HCT116 (cell line): ENCODE data around the gene SYNE3. TPM values are rescaled to one million over a fixed set of nuclear protein-coding genes. Genes with fewer than 3 reads are reported as not detected.

ENCODE experiments used
- ATAC-seq: fragments of 200-7000 bp; cut with Tn5 transposase; 2 replicates; pipeline ENCODE4 v1.9.1; 2020; ENCODE audit warnings: mild to moderate bottlenecking, moderate library complexity
- BruUV-seq: library from RNA; stranded (reverse); fragments of 400-500 nt; replicated peaks from 2 replicates; lab custom pipeline; 2021; lab: Mats Ljungman, UMichigan
- CTCF ChIA-PET: fragments of 300-600 bp; sonication (Branson Sonifier 250); formaldehyde crosslinking; loops from one replicate; lab custom pipeline; 2021; ENCODE audit warnings: antibody characterized with exemption; lab: Charles Lee
- POLR2A ChIA-PET: fragments of 300-600, 350-600 bp; sonication (Branson Sonifier 250); formaldehyde crosslinking; loops from one replicate; lab custom pipeline; 2021; ENCODE audit warnings: antibody characterized with exemption; lab: Charles Lee
- RAD21 ChIA-PET, 2 experiments: fragments of 300-600 bp; sonication (Branson Sonifier 250); formaldehyde crosslinking; loops; one replicate each; lab custom pipeline; 2023; ENCODE audit warnings: low total read pairs in 2 of 2; ENCODE audit not compliant: uncharacterized antibody in 2 of 2, unreplicated experiment in 2 of 2, low non-redundant PET in 1 of 2; lab: Charles Lee
- DNase-seq: peaks from one replicate; pipeline ENCODE4 v3.0.0-alpha.2; 2010; ENCODE audit warnings: low read depth, low spot score
- H2AFZ ChIP-seq: fragments of 200-600 bp; shearing (Covaris generic), sonication (generic); 2 replicates; pipeline ENCODE4 v1.6.1; 2017; ENCODE audit warnings: low read depth, mixed run types, mixed read lengths, antibody characterized with exemption, low read length; ENCODE audit not compliant: poor library complexity, severe bottlenecking
- H3K27ac ChIP-seq: 2 replicates; pipeline ENCODE4 v1.5.1; 2012; ENCODE audit warnings: low read depth, low read length
- H3K27me3 ChIP-seq: fragments of 200-600 bp; sonication (generic); 2 replicates; pipeline ENCODE4 v1.6.1; 2016; ENCODE audit warnings: mixed run types, low read length, mixed read lengths; ENCODE audit not compliant: insufficient read depth
- H3K36me3 ChIP-seq, 2 experiments: fragments of 200-500 bp in 1 of 2; fragments of 200-600 bp in 1 of 2; sonication (Bioruptor generic) in 1 of 2; sonication (generic) in 1 of 2; 2 replicates each; pipeline versions ENCODE4 v1.5.1 to v1.6.1; 2014 to 2016; ENCODE audit warnings: low read length in 2 of 2, inconsistent platforms in 1 of 2, mixed read lengths in 1 of 2, mixed run types in 1 of 2; ENCODE audit not compliant: insufficient read depth in 2 of 2, control insufficient read depth in 1 of 2
- H3K4me1 ChIP-seq, 2 experiments: fragments of 200-600 bp in 1 of 2; sonication (generic) in 1 of 2; 2 replicates each; pipeline versions ENCODE4 v1.5.1 to v1.6.1; 2012 to 2017; ENCODE audit warnings: low read length in 2 of 2, inconsistent platforms in 1 of 2, mild to moderate bottlenecking in 1 of 2, mixed read lengths in 1 of 2, mixed run types in 1 of 2, moderate library complexity in 1 of 2; ENCODE audit not compliant: insufficient read depth in 2 of 2, control insufficient read depth in 1 of 2
- H3K4me2 ChIP-seq: fragments of 200-600 bp; sonication (generic); 2 replicates; pipeline ENCODE4 v1.6.1; 2017; ENCODE audit warnings: mixed run types, low read length, mixed read lengths
- H3K4me3 ChIP-seq, 2 experiments: fragments of 200-600 bp in 1 of 2; sonication (generic) in 1 of 2; replicated peaks in 1 of 2; 2 replicates each; pipeline ENCODE4 v1.5.1; 2011 to 2016; ENCODE audit warnings: low read length in 2 of 2, control low read depth in 1 of 2, low read depth in 1 of 2, mild to moderate bottlenecking in 1 of 2, mixed read lengths in 1 of 2, mixed run types in 1 of 2
- H3K79me2 ChIP-seq: fragments of 200-600 bp; sonication (generic); 2 replicates; pipeline ENCODE4 v1.6.1; 2017; ENCODE audit warnings: mild to moderate bottlenecking, mixed run types, low read length, moderate library complexity, mixed read lengths; ENCODE audit not compliant: insufficient read depth
- H3K9ac ChIP-seq: fragments of 200-600 bp; sonication (generic); 2 replicates; pipeline ENCODE4 v1.6.1; 2016; ENCODE audit warnings: low read length, mixed read lengths
- H3K9me2 ChIP-seq: fragments of 200-600 bp; sonication (generic), shearing (Covaris generic); 2 replicates; pipeline ENCODE4 v1.6.1; 2017; ENCODE audit warnings: mixed run types, mild to moderate bottlenecking, moderate library complexity; ENCODE audit not compliant: insufficient read depth
- H3K9me3 ChIP-seq, 2 experiments: fragments of 200-500 bp in 1 of 2; fragments of 200-600 bp in 1 of 2; sonication (Bioruptor generic) in 1 of 2; sonication (generic) in 1 of 2; 2 replicates each; pipeline ENCODE4 v1.6.1; 2014 to 2017; ENCODE audit warnings: low read length in 2 of 2, mixed read lengths in 2 of 2, inconsistent platforms in 1 of 2, low read depth in 1 of 2, mild to moderate bottlenecking in 1 of 2, mixed run types in 1 of 2, moderate library complexity in 1 of 2; ENCODE audit not compliant: control insufficient read depth in 1 of 2, insufficient read depth in 1 of 2
- H4K20me1 ChIP-seq: fragments of 200-600 bp; sonication (generic), shearing (Covaris generic); 2 replicates; pipeline ENCODE4 v1.6.1; 2017; ENCODE audit warnings: mixed run types, mild to moderate bottlenecking, moderate library complexity; ENCODE audit not compliant: insufficient read depth
- ELF1 ChIP-seq: IDR thresholded peaks from 2 replicates; pipeline ENCODE4 v1.6.1; 2012; ENCODE audit warnings: low read depth, borderline replicate concordance
- TCF7L2 ChIP-seq: IDR thresholded peaks from 2 replicates; pipeline ENCODE4 v1.7.0; 2011; ENCODE audit warnings: borderline replicate concordance, inconsistent platforms; ENCODE audit not compliant: insufficient read depth, insufficient read length; ENCODE audit errors: extremely low read depth
- intact Hi-C: fragments of 100-400 bp; cut with micrococcal nuclease; formaldehyde crosslinking; loops from 2 replicates; pipeline ENCODE4 v1.10.0; 2022
- total RNA-seq: library from RNA; stranded (reverse); gene quantifications from one replicate; pipeline ENCODE4 v1.2.1, GENCODE V29; 2021; ENCODE audit not compliant: unreplicated experiment
- TF ChIP-seq, protein P1 (sequence below): IDR thresholded peaks from 2 replicates; pipeline ENCODE4 v1.6.1; 2012
- TF ChIP-seq, protein P2 (sequence below), 3 experiments: fragments of 200-600 bp in 1 of 3; sonication (generic) in 1 of 3; IDR thresholded peaks in 2 of 3; conservative IDR thresholded peaks in 1 of 3; 2 replicates each; pipeline ENCODE4 v1.5.1; 2012 to 2017; ENCODE audit warnings: low read depth in 2 of 3, low read length in 2 of 3, antibody characterized with exemption in 1 of 3, borderline replicate concordance in 1 of 3, control low read depth in 1 of 3, mild to moderate bottlenecking in 1 of 3, mixed read lengths in 1 of 3, mixed run types in 1 of 3, moderate library complexity in 1 of 3; ENCODE audit not compliant: insufficient read depth in 1 of 3

Gene SYNE3
- total RNA-seq, 1 experiment from 2014 or later = 3.6 TPM

DNA sequence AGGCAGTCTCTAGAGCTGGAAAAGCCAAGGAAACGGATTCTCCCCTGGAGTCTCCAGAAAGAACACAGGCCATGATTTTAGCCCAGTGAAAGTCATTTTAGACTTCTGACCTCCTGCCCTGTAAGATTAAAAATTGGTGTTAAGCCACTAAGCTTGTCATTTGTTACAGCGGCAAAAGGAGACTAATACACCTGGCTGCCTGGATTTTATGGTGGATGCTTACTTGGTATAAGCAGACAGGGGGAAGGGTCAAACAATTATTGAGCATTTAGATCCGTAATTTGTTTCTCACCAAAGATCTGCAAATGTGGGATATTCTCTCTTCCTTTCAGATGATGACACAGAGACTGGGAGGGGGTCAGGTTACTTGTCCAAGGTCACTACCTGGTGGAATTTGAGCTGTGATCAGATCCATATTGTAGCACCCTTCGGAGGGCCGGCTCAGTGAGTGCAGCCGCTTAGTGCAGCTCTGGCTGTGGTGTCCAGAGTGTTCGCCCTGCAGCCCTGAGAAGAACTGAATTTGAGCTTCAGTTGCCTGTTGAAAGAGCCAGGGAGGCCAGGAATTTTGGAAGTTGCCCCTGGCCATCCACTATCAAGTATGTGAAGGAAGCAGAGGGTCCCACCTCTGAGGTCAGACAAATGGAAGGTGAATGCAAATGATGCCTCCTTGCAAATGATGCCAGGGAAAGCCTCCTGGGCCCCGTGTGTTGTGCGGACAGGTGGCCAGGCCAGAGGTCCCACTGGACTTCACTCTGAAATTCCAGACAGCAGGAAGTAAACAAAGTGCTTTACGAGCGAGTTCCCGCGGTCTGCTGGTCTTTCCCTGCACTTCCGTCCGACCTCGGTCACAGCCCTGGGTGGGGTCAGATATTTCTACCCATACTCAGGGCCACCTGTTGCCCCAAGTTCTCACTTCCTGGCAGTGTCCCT, 33.5 kb upstream of the SYNE3 start:
- POLR2A ChIA-PET = no interaction called here
- DNase-seq (no peak), ATAC-seq (no peak)
- Histone ChIP-seq H3K27me3 (no peaks in the 10 kb centered on the region; the same call in 1 of the 2 replicates), H2AFZ (no peak overlapping the region), H3K4me3 (no peak overlapping the region), H3K27ac (no peak overlapping the region), H3K4me2 (no peak overlapping the region), H3K4me1 (peaks cover 15 to 26% of the 10 kb centered on the region in 2 experiments), H3K36me3 (0 out of 4 replicates have a peak, but pooled peaks cover 0 to 4% of the 10 kb centered on the region in 2 experiments), H3K9me2 (no peaks in the 10 kb centered on the region), H3K9ac (no peak overlapping the region), H4K20me1 (no peaks in the 10 kb centered on the region; the same call in 1 of the 2 replicates)
- intact Hi-C loops = no loop called here
- RAD21 ChIA-PET = no interaction called here
- TF ChIP-seq, protein P1, sequence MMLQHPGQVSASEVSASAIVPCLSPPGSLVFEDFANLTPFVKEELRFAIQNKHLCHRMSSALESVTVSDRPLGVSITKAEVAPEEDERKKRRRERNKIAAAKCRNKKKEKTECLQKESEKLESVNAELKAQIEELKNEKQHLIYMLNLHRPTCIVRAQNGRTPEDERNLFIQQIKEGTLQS = no peak
- TF ChIP-seq TCF7L2 = no peak
- no peak for TF ChIP-seq ELF1
- TF ChIP-seq, protein P2, sequence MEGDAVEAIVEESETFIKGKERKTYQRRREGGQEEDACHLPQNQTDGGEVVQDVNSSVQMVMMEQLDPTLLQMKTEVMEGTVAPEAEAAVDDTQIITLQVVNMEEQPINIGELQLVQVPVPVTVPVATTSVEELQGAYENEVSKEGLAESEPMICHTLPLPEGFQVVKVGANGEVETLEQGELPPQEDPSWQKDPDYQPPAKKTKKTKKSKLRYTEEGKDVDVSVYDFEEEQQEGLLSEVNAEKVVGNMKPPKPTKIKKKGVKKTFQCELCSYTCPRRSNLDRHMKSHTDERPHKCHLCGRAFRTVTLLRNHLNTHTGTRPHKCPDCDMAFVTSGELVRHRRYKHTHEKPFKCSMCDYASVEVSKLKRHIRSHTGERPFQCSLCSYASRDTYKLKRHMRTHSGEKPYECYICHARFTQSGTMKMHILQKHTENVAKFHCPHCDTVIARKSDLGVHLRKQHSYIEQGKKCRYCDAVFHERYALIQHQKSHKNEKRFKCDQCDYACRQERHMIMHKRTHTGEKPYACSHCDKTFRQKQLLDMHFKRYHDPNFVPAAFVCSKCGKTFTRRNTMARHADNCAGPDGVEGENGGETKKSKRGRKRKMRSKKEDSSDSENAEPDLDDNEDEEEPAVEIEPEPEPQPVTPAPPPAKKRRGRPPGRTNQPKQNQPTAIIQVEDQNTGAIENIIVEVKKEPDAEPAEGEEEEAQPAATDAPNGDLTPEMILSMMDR (IDR thresholded peaks at IDR 0.05 in 2 of 3, conservative IDR thresholded peaks at IDR 0.05 in 1 of 3; ENCODE audit: borderline replicate concordance in 1 of 3, insufficient read depth in 1 of 3, low read depth in 2 of 3, low read length in 2 of 3) = no peak
- TF ChIP-seq, all 23 proteins: peak for 0
- CTCF ChIA-PET = no interaction called here
- H3K9me3 ChIP-seq = no peaks in the 10 kb centered on the region
- H3K79me2 ChIP-seq = no peaks in the 10 kb centered on the region
- no TSS peak for BruUV-seq
